HG03521 (cell line): ENCODE data around the gene OR51D1.

Experiments
- ATAC-seq: cut with Tn5 transposase; IDR thresholded peaks from one replicate; pipeline ENCODE4 v1.9.1; 2021; ENCODE audit warnings: mild to moderate bottlenecking, moderate library complexity; ENCODE audit not compliant: unreplicated experiment

The OR51D1 gene

GRCh38 chr11:4636962-4637661 lies at the start of gene OR51D1:
Gene OR51D1 (plus strand): TSS chr11:4637477. CDS start chr11:4639791, 2,314 bp downstream.
- peak; percentile 96 for ATAC-seq

DNA sequence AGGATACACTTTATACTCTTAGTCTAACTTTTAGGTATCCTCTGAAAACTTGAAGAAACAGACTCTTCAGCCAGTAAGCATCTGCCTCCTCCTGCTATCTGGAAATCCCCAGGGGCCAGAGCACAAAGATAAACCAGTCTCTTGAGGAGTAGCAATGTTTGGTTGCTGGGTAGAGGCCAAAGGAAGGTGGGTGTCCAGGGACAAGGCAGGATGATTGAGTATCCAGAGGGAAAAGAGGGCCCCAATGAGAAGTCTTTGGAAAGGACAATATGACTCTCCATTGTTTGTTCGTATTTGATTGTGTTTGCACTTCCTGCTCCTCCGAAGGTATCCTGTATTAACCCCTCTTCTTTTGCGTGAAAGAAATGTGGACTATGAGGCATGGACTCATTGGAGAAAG lies 48.3 kb upstream of the OR51D1 start:
- ATAC-seq, result no peak

GRCh38 chr11:4593739-4594138 lies 43.5 kb upstream of the OR51D1 start, which contains the start of gene OR52I1:
Gene OR52I1 (plus strand): TSS chr11:4594039. CDS start chr11:4594039, 0 bp downstream.
- no peak for ATAC-seq

GRCh38 chr11:4605057-4605456 lies 32.2 kb upstream of the OR51D1 start:
- ATAC-seq, result no peak

DNA sequence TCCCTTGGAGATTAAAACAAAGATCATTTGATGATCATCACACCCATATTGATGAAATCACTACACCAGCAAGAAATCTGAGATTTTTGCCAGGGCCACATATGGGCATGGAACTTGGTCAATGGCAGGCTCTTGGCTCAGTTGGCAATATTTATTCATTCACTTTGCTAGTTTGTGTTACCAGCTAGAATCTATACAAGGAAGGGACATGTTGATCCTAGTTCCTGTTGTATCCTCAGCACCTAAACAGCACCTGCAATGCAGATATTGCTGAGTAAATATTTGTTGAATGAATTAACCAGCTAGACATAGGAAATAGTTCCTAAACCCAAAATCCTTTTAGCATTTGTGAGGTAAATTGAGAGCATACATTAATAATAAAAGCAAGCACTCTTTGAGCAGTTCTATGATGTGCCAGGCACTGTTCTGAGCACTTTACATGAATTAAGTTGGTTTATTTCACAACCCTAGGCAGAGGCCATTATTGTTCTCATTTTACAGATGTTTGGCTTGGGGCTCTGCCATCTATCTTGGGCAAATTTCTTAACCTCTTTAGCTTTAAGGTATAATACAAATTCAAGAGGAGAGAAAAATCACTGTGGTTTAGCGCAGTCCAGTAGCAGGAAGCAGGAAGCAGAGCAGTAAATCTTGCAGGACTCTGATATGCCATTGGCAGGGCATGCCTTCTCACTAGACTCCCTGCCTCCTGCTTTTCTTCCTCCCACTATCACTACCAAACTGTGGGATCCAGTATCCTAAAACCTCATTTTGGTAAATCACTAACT lies 30.9 kb upstream of the OR51D1 start:
- ATAC-seq, result no peak

DNA sequence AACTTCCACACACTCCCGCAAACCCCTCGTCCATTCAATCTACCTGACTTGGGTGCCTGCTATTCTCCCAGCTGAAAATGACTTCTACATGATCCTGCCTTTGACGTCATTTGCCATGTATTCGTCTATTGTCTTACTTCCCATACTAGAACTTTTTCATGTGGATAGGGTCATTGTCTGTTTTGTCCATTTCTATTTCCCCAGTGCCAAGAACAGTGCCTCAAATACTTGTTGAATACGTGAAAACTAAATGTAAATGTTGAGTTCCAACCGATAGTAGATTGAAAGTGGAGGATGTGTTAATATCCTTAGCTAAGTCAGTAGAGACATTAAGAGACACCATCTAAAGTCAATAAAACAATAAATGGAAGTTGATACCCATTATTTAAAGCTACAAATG lies 30.2 kb upstream of the OR51D1 start:
- ATAC-seq, result no peak

DNA sequence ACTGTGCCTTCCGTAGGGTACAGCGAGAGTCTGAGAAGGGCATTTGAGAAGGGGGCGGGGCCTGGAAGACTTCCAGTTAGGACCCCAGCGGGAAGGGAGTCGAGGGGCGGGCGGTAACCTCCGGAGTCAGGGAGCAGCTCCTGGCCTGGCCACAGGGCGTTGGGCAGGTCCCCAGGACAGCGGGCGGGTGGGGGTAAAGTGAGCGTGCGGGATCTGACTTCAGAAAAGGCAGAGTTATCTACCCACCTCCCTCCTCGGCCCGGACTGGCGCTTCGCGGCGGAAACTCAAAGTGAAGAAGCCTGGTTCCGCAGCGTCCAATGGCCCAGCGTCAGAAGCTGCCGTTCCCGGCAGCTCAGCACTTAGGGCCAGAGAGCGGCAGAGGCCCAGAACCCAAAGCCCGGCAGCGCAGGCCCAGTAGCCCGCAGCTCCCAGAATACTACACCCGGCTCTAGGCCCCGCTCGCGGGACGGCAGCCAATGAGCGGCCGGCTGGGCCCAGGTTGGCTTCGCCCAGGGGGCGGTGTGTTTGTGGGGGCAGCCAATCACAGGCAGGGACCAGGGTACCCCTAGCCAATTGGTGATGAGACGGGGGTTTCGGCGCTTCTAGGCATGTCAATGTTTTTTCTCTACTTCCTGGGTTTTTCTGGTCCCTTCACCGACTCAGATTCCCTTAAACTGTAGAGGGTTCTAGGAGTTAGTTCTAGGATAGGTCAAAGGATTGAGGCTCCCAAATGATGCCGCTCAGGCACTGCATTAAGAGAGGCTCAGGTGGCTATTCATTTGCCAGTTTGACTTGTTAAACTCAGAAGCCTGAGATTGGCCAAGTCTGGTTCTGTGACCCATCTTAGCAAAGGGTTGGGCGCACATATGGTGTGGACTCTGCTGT lies 29.3 kb upstream of the OR51D1 start, which contains the start of gene TRIM68:
Gene TRIM68 (minus strand): TSS at position 451 of the 886 bp plus-strand sequence. CDS start 2,727 bp downstream, outside the sequence.
- peak; percentile 100 for ATAC-seq

DNA sequence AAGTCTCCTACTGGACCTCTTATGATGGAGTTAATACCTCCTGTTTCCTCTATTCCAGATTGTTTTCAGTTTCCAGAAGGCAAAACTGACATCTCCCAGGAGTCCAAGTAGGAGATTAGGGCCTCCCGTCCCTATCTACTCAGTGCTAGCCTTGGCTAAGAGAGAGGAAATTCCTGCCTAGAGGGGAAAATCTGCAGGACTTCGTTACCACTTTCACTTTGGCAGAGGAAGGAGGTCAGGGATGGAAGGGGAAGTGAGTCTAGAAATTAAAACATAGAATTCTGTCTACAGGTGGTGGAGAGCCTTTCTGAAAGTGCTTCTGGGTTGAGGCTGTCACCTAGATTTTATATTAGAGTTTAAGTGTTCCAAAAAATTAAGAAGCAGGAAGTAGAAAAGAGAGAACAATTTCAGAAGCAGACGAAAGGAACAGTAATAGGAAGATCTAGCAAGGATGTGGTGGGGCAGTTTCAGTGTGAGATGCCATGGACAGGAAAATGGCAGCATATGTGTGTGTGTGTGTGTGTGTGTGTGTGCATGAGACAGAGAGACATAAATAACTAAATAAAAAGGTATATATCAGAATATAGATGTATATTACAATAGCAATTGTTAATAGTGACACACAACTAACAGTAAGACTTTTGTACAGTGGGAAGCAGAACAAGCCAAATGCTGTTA lies 26.9 kb upstream of the OR51D1 start:
- ATAC-seq, result no peak

DNA sequence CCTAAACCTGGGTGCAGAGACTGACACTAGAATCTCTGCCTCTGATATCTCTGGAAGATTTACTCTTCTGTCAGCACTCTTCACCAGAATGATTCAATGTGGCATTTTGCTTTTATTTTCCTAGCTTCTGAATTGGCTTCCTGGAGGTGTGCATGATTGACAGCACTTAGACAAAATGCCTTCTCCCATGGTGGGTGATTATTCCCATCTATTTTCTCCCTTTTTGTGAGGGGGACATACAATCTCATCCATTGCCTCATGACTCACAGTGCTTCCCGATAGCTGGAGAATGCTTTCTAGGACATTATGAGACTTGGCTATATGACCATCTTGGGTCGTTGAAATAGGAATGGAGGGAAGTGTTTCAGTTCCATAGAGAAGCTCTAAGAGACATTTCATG lies 25.3 kb upstream of the OR51D1 start:
- no peak for ATAC-seq

DNA sequence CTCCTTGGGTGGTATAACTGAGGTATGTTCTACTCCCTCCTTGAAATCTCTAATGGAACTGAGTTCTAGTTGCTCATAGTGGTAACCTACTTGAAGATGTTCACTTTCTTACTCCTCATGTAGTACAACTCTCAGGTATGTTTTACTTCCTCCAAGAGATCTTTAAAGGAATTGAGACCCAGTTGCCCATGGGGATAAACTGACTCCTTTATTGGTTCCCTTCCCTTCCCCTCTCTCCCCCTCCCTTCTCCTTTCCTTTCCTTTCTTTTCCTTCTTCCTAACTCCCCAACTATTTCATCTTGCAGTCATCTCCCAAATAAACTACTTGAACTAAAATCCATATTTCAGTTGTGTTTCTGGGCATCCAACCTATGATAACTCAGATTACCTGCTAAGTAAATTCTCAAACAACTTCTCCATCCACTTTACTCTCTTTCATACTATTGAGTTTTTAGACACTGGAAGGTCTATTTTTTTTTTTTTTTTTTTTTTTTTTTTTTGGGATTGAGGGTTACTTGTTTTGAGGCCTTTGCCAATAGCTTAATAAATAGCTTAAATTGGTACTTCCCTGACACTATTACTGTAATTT lies 21.3 kb upstream of the OR51D1 start:
- ATAC-seq, result no peak

GRCh38 chr11:4619514-4619913 lies 17.8 kb upstream of the OR51D1 start:
- no peak for ATAC-seq

DNA sequence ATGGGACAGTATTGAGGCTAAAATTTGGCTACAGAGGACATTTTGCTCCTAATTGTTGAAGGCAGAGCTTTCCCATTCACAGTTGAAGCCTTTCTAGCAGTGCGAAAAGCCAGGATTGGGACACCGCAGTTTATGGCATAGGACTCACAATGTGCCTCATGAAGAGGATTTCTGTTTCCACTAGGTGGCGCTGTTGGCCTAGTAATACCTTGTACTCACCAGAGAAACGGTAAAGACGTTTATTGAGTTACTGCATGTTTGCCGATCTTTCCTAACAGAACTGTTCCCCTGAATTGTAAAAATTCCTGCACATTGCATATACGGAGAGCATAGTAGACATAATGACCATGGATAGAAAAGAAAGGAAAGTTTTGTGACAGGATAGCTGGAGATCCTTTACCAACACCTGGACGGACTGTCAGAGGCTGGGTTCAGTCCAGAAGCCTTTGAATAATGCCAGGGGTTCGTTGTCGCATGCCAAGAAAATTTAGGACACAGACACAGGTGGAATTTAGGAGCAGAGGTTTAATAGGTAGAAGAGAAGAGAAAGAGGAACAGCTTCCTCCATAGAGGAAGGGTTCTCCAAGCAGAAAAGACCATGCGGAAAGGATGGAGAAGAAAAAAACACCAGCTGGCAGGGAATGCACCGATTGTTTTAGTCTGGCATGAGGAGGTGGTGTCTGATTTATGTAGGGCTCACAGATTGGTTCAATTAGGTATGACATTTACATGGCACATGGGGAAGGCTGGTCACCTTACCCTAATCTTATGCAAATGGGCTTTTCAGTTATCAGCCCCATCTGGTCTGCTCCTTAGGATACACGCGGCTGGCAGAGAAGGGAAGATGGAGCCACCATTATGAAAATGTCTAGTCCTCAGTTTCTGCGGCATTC lies 10.8 kb upstream of the OR51D1 start:
- ATAC-seq, result no peak

- no peak for ATAC-seq
Measured at GRCh38 chr11:4636136-4636535, 1.1 kb upstream of the OR51D1 start.

- no peak for ATAC-seq
Measured at GRCh38 chr11:4637662-4638047, 378 bp downstream of the OR51D1 start.

DNA sequence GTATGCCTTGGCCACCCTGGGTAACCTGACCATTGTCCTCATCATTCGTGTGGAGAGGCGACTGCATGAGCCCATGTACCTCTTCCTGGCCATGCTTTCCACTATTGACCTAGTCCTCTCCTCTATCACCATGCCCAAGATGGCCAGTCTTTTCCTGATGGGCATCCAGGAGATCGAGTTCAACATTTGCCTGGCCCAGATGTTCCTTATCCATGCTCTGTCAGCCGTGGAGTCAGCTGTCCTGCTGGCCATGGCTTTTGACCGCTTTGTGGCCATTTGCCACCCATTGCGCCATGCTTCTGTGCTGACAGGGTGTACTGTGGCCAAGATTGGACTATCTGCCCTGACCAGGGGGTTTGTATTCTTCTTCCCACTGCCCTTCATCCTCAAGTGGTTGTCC lies 2.7 kb downstream of the OR51D1 start:
- no peak for ATAC-seq

DNA sequence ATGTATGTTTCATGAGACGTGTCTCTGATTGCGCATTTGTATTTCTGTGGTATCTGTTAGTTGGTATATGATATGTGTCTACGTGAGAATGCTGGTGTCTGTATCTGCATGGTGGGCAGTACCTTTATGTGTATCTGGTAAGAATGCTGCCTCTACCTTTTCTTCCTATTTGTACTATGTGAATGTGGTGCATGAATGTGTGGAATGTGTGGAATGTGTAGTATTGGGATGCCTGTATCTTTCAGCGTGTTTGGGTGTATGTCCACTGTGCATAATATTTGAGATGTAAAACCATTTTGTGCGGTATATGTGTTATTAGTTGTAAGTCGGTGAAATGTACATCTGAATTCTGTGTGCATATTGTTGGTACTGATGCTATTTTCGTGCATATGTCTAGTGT lies 4.2 kb downstream of the OR51D1 start:
- no peak for ATAC-seq

GRCh38 chr11:4642043-4642442 lies 4.8 kb downstream of the OR51D1 start:
- ATAC-seq, result no peak

- ATAC-seq, result no peak
Measured at GRCh38 chr11:4643076-4643475, 5.8 kb downstream of the OR51D1 start.

DNA sequence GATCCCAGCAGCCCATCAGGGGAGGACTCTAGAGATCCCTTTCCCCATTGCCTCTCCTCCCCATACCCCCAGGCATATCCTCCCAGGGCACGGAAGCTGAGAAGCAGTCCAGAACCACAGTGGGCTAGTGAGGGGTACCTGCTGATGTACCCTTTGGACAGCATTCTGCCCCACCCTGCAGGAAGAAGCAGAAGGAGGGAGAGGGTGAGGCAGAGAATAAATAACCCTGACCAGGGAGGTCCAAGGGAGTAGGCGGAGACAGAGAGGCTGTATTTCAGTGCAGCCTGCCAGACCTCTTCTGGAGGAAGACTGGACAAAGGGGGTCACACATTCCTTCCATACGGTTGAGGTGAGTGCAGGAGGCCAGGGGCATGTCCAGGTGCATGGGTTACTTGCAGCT lies 6.4 kb downstream of the OR51D1 start, which contains the start of gene OR51E1:
Gene OR51E1 (plus strand): TSS at position 301 of the 400 bp plus-strand sequence. CDS start 8,545 bp downstream, outside the sequence.
- no peak for ATAC-seq
